ENCODE results near the gene CHST15.
A peak's percentile ranks its signal among the peaks of the same experiment; 100 is the strongest.

CHST15 gene

GRCh38 chr10:124086787-124087671, 6.4 kb downstream of the CHST15 start:
- Histone ChIP-seq H2AFZ (ENCODE audit: low read depth) (no peak overlapping the region), H3K4me1 (ENCODE audit: low read depth, poor library complexity, severe bottlenecking) (peaks cover 82% of the 10 kb centered on the region), H3K36me3 (ENCODE audit: insufficient read depth) (no peaks in the 10 kb centered on the region; the same call in 1 of the 2 replicates), H3K79me2 (ENCODE audit: insufficient read depth, low read depth) (peaks cover 96% of the 10 kb centered on the region), H3K27me3 (ENCODE audit: insufficient read depth, low read depth) (no peaks in the 10 kb centered on the region), H3K9ac (peak overlapping the region; percentile 50; the same call in 1 of the 2 replicates), H3K4me2 (peak overlapping the region; percentile 76), H4K20me1 (ENCODE audit: insufficient read depth) (no peaks in the 10 kb centered on the region; the same call in 1 of the 2 replicates), H3K27ac (peak overlapping the region; percentile 93), H3K4me3 (IDR thresholded peaks at IDR 0.05; ENCODE audit: insufficient read depth, low read depth, low read length) (no peak overlapping the region)
- TF ChIP-seq CTCF (conservative IDR thresholded peaks at IDR 0.05; ENCODE audit: low read depth, low read length), result no peak

GRCh38 chr10:124086097-124086710, 7.2 kb downstream of the CHST15 start:
- Histone ChIP-seq H3K27me3 (ENCODE audit: insufficient read depth, low read depth) (no peaks in the 10 kb centered on the region), H3K36me3 (ENCODE audit: insufficient read depth) (no peaks in the 10 kb centered on the region; the same call in 1 of the 2 replicates), H3K27ac (peak overlapping the region; percentile 93), H2AFZ (ENCODE audit: low read depth) (no peak overlapping the region), H3K9ac (peak overlapping the region; percentile 50; the same call in 1 of the 2 replicates), H4K20me1 (ENCODE audit: insufficient read depth) (no peaks in the 10 kb centered on the region; the same call in 1 of the 2 replicates), H3K4me3 (IDR thresholded peaks at IDR 0.05; ENCODE audit: insufficient read depth, low read depth, low read length) (no peak overlapping the region), H3K79me2 (ENCODE audit: insufficient read depth, low read depth) (peaks cover 96% of the 10 kb centered on the region), H3K4me2 (peak overlapping the region; percentile 76), H3K4me1 (ENCODE audit: low read depth, poor library complexity, severe bottlenecking) (peaks cover 90% of the 10 kb centered on the region)
- TF ChIP-seq CTCF (conservative IDR thresholded peaks at IDR 0.05; ENCODE audit: low read depth, low read length), result no peak

- Histone ChIP-seq H3K79me2 (ENCODE audit: insufficient read depth, low read depth) (peaks cover 96% of the 10 kb centered on the region), H3K36me3 (ENCODE audit: insufficient read depth) (no peaks in the 10 kb centered on the region; the same call in 1 of the 2 replicates), H3K9ac (peak overlapping the region; percentile 50; the same call in 1 of the 2 replicates), H3K27ac (peak overlapping the region; percentile 93), H3K27me3 (ENCODE audit: insufficient read depth, low read depth) (no peaks in the 10 kb centered on the region), H3K4me1 (ENCODE audit: low read depth, poor library complexity, severe bottlenecking) (peaks cover 96% of the 10 kb centered on the region), H3K4me2 (peak overlapping the region; percentile 76), H4K20me1 (ENCODE audit: insufficient read depth) (no peaks in the 10 kb centered on the region; the same call in 1 of the 2 replicates), H3K4me3 (IDR thresholded peaks at IDR 0.05; ENCODE audit: insufficient read depth, low read depth, low read length) (no peak overlapping the region), H2AFZ (ENCODE audit: low read depth) (no peak overlapping the region)
- TF ChIP-seq CTCF (conservative IDR thresholded peaks at IDR 0.05; ENCODE audit: low read depth, low read length), result no peak
Measured at GRCh38 chr10:124085680-124086079, 7.7 kb downstream of the CHST15 start.

- Histone ChIP-seq H3K9ac (no peak overlapping the region; the same call in 1 of the 2 replicates), H3K27ac (peak overlapping the region; percentile 93), H3K36me3 (ENCODE audit: insufficient read depth) (no peaks in the 10 kb centered on the region; the same call in 1 of the 2 replicates), H3K4me3 (IDR thresholded peaks at IDR 0.05; ENCODE audit: insufficient read depth, low read depth, low read length) (no peak overlapping the region), H3K4me2 (peak overlapping the region; percentile 76), H3K79me2 (ENCODE audit: insufficient read depth, low read depth) (peaks cover 96% of the 10 kb centered on the region), H3K27me3 (ENCODE audit: insufficient read depth, low read depth) (no peaks in the 10 kb centered on the region), H3K4me1 (ENCODE audit: low read depth, poor library complexity, severe bottlenecking) (peaks cover 97% of the 10 kb centered on the region), H2AFZ (ENCODE audit: low read depth) (no peak overlapping the region), H4K20me1 (ENCODE audit: insufficient read depth) (no peaks in the 10 kb centered on the region; the same call in 1 of the 2 replicates)
- no peak for TF ChIP-seq CTCF (conservative IDR thresholded peaks at IDR 0.05; ENCODE audit: low read depth, low read length)
Measured at GRCh38 chr10:124084708-124085107, 8.7 kb downstream of the CHST15 start.
